ENCODE measurements around the gene SLC36A1. TPM values are rescaled to one million over a fixed set of nuclear protein-coding genes. Genes with fewer than 3 reads are reported as not detected.

Gene SLC36A1
- total RNA-seq, 1 donor from 2014 or later = 49.7 TPM

DNA sequence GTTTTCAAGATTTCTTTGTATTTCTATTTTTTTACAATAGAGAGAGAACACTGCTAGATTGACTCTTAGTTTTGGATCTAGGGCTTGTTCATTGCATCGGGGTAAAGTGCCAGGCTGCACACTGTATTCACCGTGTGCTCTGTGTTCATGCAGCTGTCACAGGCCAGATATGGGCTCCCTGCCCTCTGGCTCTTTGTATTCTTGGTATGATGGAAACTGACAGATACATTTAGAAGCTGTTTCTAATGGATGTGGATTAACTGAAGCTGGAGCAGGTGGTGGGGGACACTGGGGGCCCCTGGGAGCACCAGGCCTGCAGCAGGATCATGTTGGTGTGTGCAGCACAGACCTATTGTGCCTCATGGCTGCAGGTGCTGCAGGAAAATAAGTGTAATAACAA lies 28.0 kb downstream of the SLC36A1 start:
- no peak overlapping the region for H3K27ac Mint-ChIP-seq (ENCODE audit: unreplicated experiment)
- peaks cover 7% of the 10 kb centered on the region for H3K4me1 Mint-ChIP-seq (ENCODE audit: low read depth)
- H3K27me3 Mint-ChIP-seq (ENCODE audit: low read depth) = no peaks in the 10 kb centered on the region
- H3K9me3 Mint-ChIP-seq (ENCODE audit: low read depth) = no peaks in the 10 kb centered on the region
- H3K4me3 Mint-ChIP-seq (ENCODE audit: unreplicated experiment) = no peak overlapping the region
- no peak for DNase-seq (ENCODE audit: low spot score)
- peaks cover 38% of the 10 kb centered on the region for H3K36me3 Mint-ChIP-seq (ENCODE audit: low read depth)
- TF ChIP-seq, protein P1, sequence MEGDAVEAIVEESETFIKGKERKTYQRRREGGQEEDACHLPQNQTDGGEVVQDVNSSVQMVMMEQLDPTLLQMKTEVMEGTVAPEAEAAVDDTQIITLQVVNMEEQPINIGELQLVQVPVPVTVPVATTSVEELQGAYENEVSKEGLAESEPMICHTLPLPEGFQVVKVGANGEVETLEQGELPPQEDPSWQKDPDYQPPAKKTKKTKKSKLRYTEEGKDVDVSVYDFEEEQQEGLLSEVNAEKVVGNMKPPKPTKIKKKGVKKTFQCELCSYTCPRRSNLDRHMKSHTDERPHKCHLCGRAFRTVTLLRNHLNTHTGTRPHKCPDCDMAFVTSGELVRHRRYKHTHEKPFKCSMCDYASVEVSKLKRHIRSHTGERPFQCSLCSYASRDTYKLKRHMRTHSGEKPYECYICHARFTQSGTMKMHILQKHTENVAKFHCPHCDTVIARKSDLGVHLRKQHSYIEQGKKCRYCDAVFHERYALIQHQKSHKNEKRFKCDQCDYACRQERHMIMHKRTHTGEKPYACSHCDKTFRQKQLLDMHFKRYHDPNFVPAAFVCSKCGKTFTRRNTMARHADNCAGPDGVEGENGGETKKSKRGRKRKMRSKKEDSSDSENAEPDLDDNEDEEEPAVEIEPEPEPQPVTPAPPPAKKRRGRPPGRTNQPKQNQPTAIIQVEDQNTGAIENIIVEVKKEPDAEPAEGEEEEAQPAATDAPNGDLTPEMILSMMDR (IDR thresholded peaks at IDR 0.05) = no peak

- no peak overlapping the region for H3K4me3 Mint-ChIP-seq (ENCODE audit: unreplicated experiment)
- no peaks in the 10 kb centered on the region for H3K27me3 Mint-ChIP-seq (ENCODE audit: low read depth)
- DNase-seq (ENCODE audit: low spot score) = no peak
- H3K27ac Mint-ChIP-seq (ENCODE audit: unreplicated experiment) = no peak overlapping the region
- peaks cover 14% of the 10 kb centered on the region for H3K4me1 Mint-ChIP-seq (ENCODE audit: low read depth)
- no peaks in the 10 kb centered on the region for H3K9me3 Mint-ChIP-seq (ENCODE audit: low read depth)
- TF ChIP-seq, protein P1 (IDR thresholded peaks at IDR 0.05) = no peak
- peaks cover 39% of the 10 kb centered on the region for H3K36me3 Mint-ChIP-seq (ENCODE audit: low read depth)
These were observed 28.6 kb downstream of the SLC36A1 start for GRCh38 chr5:151476016-151476415.

GRCh38 chr5:151477101-151477500 lies 29.7 kb downstream of the SLC36A1 start:
- Mint-ChIP-seq H3K4me3 (ENCODE audit: unreplicated experiment) (no peak overlapping the region), H3K9me3 (ENCODE audit: low read depth) (no peaks in the 10 kb centered on the region), H3K27me3 (ENCODE audit: low read depth) (no peaks in the 10 kb centered on the region), H3K27ac (ENCODE audit: unreplicated experiment) (no peak overlapping the region), H3K36me3 (ENCODE audit: low read depth) (peaks cover 47% of the 10 kb centered on the region), H3K4me1 (ENCODE audit: low read depth) (peaks cover 22% of the 10 kb centered on the region)
- DNase-seq (ENCODE audit: low spot score) = no peak
- TF ChIP-seq, protein P1 (IDR thresholded peaks at IDR 0.05) = no peak

DNA sequence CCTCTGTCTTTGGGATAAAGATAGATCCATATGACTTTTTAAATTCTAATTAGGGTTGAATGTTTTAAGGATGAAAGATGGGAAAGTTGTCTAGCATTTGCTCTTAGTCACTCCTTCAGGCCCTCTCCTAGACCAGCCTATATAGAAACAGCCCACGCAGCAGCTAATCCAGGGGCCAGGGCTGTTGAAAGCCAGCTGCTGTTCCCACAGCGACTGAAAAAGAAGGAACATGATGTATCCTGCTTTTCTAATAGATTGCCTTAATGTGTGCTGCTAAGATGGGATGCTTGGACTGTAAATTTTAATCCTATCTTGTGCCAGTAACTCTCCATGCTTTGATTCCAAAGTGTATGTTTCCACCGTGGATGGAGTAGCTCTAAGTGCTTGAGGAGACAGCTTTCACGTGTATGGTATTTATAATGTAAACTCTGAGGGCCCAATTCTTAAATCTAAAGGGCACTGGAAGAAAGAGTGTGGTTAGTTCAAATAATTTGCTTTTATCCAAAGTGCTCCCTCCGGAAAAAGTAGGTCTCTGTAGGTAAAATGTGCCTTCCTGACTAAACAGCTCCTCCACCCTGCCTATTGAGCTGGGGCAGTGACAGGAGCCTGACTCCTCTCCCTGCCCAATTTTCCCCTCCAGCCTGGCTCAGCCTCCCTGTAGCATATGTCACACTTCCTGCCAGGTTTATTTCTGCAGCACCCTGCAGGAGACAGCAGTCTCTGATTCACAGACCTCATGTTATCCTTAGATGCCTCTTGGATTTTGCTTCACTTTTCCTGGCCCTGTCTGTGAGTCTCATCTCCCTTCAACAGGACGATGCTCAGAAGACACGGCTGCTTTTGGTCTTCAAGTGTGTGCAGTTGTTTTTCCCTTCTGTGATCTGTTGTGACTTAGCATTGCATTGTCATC lies 33.2 kb downstream of the SLC36A1 start:
- Mint-ChIP-seq H3K36me3 (ENCODE audit: low read depth) (peaks cover 42% of the 10 kb centered on the region), H3K4me1 (ENCODE audit: low read depth) (peaks cover 23% of the 10 kb centered on the region), H3K4me3 (ENCODE audit: unreplicated experiment) (no peak overlapping the region), H3K27me3 (ENCODE audit: low read depth) (no peaks in the 10 kb centered on the region), H3K27ac (ENCODE audit: unreplicated experiment) (peak overlapping the region; percentile 73), H3K9me3 (ENCODE audit: low read depth) (no peaks in the 10 kb centered on the region)
- no peak for DNase-seq (ENCODE audit: low spot score)
- TF ChIP-seq, protein P1 (IDR thresholded peaks at IDR 0.05) = no peak

GRCh38 chr5:151483176-151483575 lies 35.8 kb downstream of the SLC36A1 start:
- H3K9me3 Mint-ChIP-seq (ENCODE audit: low read depth) = no peaks in the 10 kb centered on the region
- no peak for DNase-seq (ENCODE audit: low spot score)
- peaks cover 18% of the 10 kb centered on the region for H3K4me1 Mint-ChIP-seq (ENCODE audit: low read depth)
- no peak overlapping the region for H3K4me3 Mint-ChIP-seq (ENCODE audit: unreplicated experiment)
- TF ChIP-seq, protein P1 (IDR thresholded peaks at IDR 0.05) = no peak
- H3K27me3 Mint-ChIP-seq (ENCODE audit: low read depth) = no peaks in the 10 kb centered on the region
- H3K36me3 Mint-ChIP-seq (ENCODE audit: low read depth) = peaks cover 50% of the 10 kb centered on the region
- H3K27ac Mint-ChIP-seq (ENCODE audit: unreplicated experiment) = no peak overlapping the region
